RWPE1 (cell line): ENCODE measurements around the gene TAAR5.
"Not testable (repeated sequence)": the region's sequence is repeated elsewhere in the genome, so short reads cannot be mapped to it uniquely, and the experiment has no call there.

Experiments
- CTCF ChIA-PET: fragments of 350-600 bp; sonication (Branson Sonifier 250); formaldehyde crosslinking; extraction: SDS; loops from one replicate; lab custom pipeline; 2021; lab: Yijun Ruan, JAX
- POLR2A ChIA-PET: fragments of 400-600 bp; formaldehyde crosslinking; extraction: SDS; loops from one replicate; lab custom pipeline; 2020; ENCODE audit warnings: antibody characterized with exemption; ENCODE audit not compliant: low non-redundant PET; lab: Yijun Ruan, JAX
- DNase-seq: peaks from one replicate; pipeline ENCODE4 v3.0.0; 2012; ENCODE audit warnings: low spot score
- H3K27ac ChIP-seq: fragments of 450-650 bp; 2 replicates; pipeline ENCODE4 v1.5.1; 2017
- TF ChIP-seq, protein P1 (sequence below): fragments of 450-650 bp; conservative IDR thresholded peaks from 2 replicates; pipeline ENCODE4 v1.5.1; 2017; ENCODE audit warnings: low read depth, mild to moderate bottlenecking

TAAR5 gene

DNA sequence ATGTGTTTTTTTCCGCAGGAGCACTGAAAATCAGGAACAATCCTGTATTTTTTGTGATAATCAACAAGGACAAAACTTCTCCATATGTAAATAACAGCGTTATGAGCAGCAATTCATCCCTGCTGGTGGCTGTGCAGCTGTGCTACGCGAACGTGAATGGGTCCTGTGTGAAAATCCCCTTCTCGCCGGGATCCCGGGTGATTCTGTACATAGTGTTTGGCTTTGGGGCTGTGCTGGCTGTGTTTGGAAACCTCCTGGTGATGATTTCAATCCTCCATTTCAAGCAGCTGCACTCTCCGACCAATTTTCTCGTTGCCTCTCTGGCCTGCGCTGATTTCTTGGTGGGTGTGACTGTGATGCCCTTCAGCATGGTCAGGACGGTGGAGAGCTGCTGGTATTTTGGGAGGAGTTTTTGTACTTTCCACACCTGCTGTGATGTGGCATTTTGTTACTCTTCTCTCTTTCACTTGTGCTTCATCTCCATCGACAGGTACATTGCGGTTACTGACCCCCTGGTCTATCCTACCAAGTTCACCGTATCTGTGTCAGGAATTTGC, 19.2 kb downstream of the TAAR5 start, which contains the start of gene TAAR6:
TSS of gene TAAR6 (plus strand) at position 102 of the 557 bp plus-strand sequence. CDS start at position 102, 0 bp downstream.
- POLR2A ChIA-PET: no interaction called here
- H3K27ac ChIP-seq: no peak within 1 kb of the TSS
- CTCF ChIA-PET: interaction anchor here (0.6 to 0.7 kb wide), 2 partner anchors 119 to 482 kb away, joined by 3 read pairs; no protein-coding TSS in a partner anchor
- no peak for DNase-seq
- TF ChIP-seq, protein P1, sequence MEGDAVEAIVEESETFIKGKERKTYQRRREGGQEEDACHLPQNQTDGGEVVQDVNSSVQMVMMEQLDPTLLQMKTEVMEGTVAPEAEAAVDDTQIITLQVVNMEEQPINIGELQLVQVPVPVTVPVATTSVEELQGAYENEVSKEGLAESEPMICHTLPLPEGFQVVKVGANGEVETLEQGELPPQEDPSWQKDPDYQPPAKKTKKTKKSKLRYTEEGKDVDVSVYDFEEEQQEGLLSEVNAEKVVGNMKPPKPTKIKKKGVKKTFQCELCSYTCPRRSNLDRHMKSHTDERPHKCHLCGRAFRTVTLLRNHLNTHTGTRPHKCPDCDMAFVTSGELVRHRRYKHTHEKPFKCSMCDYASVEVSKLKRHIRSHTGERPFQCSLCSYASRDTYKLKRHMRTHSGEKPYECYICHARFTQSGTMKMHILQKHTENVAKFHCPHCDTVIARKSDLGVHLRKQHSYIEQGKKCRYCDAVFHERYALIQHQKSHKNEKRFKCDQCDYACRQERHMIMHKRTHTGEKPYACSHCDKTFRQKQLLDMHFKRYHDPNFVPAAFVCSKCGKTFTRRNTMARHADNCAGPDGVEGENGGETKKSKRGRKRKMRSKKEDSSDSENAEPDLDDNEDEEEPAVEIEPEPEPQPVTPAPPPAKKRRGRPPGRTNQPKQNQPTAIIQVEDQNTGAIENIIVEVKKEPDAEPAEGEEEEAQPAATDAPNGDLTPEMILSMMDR: no peak

DNA sequence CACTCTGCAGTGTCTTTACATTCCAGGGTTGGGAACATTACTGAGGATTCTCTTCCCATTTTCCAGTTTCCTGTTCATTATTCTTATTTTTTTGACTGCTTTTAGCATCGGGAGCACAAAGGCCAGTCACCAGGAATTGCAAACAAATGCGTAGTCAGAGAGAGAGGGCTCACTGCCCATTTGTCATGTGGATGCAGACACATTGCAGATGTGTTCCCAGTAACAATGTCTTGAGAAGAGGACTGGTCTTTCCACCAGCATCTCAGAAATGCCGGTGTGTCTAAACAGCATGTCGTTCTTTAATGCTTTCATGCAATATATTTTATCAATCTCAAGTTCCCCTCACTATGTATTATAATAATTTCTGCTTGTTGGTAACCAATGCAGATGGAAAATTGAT, 20.4 kb downstream of the TAAR5 start:
- POLR2A ChIA-PET: no interaction called here
- DNase-seq: no peak
- CTCF ChIA-PET: no interaction called here

GRCh38 chr6:132568611-132569010, 20.9 kb downstream of the TAAR5 start:
- CTCF ChIA-PET: no interaction called here
- POLR2A ChIA-PET: no interaction called here
- DNase-seq: no peak
- H3K27ac ChIP-seq: no peak overlapping the region
- TF ChIP-seq, protein P1: no peak

More for the DNA sequence above, 20.4 kb downstream of the TAAR5 start:
- TF ChIP-seq, protein P1: no peak
- H3K27ac ChIP-seq: no peak overlapping the region

- H3K27ac ChIP-seq: no peak overlapping the region
- TF ChIP-seq, protein P1: no peak
- ChIA-PET POLR2A (no interaction called here), CTCF (no interaction called here)
- DNase-seq: no peak
Measured at GRCh38 chr6:132567566-132567965, 22.0 kb downstream of the TAAR5 start.

- ChIA-PET CTCF (no interaction called here), POLR2A (no interaction called here)
- no peak overlapping the region for H3K27ac ChIP-seq
- DNase-seq: no peak
- TF ChIP-seq, protein P1: no peak
Measured at GRCh38 chr6:132566404-132566803, 23.1 kb downstream of the TAAR5 start.

GRCh38 chr6:132560087-132560486, 29.5 kb downstream of the TAAR5 start:
- POLR2A ChIA-PET, DNase-seq, H3K27ac ChIP-seq: not testable (repeated sequence)
- CTCF ChIA-PET: interaction anchor here (0.6 kb wide), 2 partner anchors 39 to 173 kb away, joined by 4 to 6 read pairs; no protein-coding TSS in a partner anchor

- no peak within 1 kb of the TSS for H3K27ac ChIP-seq
- no peak for DNase-seq
- TF ChIP-seq, protein P1: no peak
- CTCF ChIA-PET: no interaction called here
- POLR2A ChIA-PET: no interaction called here
Measured at GRCh38 chr6:132552372-132552771, 37.2 kb downstream of the TAAR5 start, which contains the start of gene TAAR8. TAAR8 (plus strand) TSS chr6:132552672; CDS start chr6:132552693, 21 bp downstream.
